ENCODE data around the gene FNDC3B. TPM values are rescaled to one million over a fixed set of nuclear protein-coding genes. Genes with fewer than 3 reads are reported as not detected.

The FNDC3B gene
- total RNA-seq, 1 donor from 2014 or later: 169 TPM

DNA sequence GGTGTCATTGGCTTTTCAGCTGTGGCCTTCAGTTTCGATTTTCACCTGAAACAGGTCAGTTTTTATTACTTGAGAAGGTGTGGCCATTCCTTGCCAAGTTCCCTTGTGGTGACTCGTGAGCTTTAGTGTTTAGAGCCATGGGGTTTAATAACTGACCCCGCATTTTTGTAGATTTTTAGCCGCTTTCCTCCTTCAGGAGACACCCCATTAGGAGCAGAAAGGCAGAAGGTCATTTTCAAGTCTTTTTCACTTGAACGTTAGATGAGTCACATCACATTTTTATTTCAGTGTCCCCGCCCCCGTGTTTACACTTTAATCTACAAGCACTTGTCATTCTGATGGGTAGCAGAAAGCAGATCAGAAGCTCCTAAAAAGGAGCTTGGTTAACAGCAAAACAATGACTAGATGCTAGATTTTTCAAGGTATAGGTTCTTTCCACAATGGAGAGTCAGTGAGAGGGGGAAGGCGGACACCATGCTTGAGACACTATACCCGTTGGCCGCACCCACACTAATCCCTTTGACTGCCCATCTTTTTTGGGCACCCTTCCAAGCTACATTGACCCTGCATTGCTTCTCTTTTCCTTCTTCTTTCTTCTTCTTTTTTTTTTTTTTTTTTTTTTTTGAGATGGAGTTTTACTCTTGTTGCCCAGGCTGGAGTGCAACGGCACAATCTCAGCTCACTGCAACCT, 276.2 kb downstream of the FNDC3B start:
- no peak for DNase-seq

DNA sequence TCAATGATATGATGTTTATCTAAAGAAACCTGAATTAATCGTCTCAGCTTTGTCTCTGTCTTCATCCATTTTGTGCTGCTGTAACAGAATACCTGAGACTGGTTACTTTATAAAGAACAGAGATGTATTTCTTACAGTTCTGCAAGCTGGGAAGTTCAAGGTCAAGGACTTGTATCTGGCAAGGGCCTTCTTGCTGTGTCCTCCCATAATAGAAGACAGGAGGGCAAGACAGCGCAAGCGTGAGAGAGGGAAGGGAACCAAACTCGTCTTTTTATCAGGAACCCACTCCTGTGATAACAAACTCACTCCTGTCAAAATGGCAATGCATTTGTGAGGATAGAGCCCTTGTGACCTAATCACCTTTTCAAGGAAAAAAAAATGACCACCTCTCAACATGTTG, 277.4 kb downstream of the FNDC3B start:
- DNase-seq: no peak

DNA sequence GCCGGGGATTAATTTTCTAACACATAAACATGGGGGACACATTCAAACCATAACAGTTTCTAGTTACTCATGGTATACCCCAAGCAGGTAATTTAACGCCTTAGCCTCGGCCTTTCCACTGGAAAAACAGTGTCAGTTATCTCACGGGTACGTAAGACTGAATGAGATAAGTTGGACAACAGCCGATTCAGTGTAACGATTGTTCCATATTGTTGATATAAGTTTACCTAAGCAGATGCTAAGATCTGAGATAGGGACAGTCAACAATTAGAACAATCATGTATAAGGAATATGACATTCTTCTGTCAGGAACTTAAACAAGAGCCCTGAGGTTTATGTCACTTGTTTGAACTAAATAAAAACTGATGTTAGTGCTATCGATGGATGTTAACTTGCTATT, 278.1 kb downstream of the FNDC3B start:
- DNase-seq: no peak

DNA sequence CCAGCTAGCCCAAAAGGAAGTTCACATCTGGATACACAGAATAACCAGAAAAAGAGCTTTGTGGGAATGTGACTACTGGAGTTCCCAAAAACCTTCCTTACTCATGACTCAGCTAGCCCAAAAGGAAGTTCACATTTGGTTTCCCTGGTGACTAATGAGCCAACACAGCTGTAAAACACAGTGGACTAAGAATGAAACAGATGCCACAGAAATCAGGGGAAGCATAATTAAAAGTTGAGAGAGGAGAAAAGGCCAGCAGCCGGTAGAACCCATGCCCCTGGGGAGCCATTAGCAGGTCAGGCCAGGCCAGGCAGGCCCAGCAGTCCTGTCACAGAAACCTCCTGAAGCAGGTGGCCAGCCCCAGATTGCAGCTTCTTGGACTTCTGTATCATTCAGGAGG, 278.6 kb downstream of the FNDC3B start:
- peak; percentile 81 for DNase-seq

DNA sequence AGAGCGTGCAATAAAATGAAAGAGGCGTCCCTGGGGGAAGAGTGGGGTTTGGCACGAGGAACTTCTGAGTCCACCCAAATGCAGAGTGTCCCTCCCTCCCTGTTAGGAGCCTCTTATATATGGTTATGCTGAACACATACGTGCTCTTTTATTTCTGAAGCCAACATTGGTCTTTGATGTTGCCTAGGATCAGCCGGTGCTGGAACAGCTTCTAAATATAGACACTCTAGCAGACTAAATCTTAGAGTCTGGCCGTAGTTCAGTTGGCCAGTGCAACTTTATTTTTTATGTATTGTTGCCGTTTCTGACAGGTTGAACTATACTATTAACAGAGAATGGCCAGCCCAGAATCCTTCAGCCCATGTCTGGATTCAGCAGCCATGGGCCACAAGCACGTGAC, 280.2 kb downstream of the FNDC3B start:
- no peak for DNase-seq

DNA sequence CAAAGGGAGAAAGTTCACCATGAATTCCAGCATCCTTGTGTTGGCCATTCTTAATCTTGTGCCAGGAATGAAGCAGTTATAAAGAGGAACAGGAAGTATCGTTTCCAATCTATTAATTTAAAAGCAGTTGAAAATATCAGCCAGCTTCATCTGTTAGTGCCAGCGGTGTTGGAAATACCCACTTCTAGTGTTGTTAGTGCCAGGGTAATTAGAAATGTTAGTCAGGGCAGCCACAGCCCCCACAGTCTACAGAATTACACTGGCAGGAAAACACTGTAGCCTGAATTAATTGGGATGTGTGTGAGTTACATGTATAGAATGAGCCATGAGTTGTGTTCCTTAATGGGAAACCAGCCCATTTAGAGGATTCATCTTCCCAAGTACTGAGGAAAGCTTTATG, 281.1 kb downstream of the FNDC3B start:
- no peak for DNase-seq

DNA sequence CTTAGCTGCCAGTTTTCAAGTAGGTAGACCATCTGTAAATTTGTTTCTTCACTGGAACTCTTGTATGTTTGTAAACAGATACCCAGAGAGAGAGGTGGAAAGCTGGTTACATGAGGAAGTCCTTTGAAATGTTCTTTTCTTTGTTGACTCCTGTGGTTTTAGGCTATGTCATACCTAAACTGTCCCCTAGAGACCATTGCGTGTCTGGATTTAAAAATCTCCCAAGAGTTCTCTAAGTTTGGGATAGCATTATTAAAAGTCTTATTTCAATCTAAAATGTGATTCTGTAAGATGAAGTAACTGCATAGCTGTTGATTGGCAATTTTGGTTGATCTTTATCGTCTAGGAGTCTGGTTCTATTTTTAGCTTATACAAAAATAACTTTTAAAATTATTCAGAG, 281.7 kb downstream of the FNDC3B start:
- peak; percentile 2 for DNase-seq

DNA sequence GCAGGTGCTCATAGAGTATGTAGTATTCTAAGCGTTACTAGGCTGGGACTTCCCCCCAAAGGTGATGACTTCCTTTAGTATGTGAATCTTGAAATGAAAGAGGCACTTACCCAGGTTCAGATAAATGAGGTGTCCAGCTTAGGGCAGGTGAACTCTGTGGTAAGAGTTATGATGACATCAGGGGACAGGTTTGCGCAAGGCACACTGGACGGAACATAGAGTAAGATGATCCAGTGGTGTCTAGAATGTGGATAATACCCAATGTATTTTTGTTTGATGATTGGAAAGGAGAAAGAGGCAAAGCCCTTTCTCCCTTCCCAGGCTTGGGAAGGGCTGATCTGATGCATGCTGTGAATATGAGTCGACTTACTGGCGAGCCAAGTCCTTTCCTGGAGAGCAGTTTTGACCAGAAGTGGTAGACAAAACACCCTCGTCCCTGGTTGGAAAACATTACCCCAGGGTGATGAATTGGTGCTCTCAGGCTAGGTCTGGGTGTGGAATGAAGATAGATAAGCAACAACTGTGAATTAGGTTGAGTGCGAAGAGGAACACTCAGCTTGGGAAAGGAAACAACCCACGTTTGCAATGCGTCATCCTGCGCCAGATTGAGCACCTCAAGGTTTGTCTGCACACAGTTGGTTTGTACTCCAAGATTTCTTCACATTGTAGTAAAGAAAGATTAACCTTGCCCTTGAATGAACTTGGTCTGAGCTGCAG, 284.7 kb downstream of the FNDC3B start:
- no peak for DNase-seq

DNA sequence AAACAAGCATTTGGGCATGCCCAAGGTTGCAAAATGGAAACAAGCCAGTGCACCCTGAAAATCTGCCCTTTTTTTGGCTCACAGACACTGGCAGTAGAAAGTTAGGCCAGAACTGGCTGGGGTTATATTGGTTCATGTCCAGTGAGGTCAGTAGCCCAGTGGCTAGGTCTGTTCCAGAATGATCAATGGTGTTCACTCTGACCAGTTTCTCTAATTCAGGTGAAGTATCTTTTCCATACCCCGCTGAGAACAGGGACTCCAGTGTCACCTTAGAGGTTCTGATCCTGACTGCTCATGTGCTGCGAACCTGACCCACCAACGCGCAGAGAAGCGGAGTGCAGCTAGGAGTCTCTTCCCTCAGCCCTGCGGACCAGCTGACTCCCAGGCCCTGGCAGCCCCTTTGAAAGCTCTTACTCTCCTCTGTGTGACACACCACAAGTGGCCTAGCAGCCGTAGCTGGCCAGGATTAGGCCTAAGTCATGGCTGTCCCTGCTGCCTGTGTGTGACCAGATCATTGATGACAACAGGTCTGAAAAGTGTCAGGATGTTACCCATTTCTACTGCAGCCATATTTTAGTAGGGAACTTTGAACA, 285.3 kb downstream of the FNDC3B start:
- DNase-seq: no peak

DNA sequence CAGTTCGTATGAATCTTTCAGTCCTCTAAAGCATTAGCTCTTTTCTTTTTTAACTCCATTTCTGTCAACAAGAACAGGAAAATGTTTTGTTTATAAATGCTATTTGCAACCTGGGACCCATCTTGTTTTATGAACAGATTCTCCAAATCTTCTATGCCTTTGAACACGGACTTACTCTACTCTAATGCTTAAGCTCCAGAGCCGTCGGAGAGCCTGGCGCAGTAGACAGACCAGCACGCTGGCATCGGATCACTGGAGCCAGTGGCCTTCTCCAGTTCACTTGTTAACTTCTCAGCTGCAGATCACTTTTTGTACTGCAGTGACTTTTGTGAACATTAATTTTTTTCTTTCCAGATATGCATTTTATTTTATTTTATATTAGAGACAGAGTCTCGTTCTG, 286.1 kb downstream of the FNDC3B start:
- no peak for DNase-seq

DNA sequence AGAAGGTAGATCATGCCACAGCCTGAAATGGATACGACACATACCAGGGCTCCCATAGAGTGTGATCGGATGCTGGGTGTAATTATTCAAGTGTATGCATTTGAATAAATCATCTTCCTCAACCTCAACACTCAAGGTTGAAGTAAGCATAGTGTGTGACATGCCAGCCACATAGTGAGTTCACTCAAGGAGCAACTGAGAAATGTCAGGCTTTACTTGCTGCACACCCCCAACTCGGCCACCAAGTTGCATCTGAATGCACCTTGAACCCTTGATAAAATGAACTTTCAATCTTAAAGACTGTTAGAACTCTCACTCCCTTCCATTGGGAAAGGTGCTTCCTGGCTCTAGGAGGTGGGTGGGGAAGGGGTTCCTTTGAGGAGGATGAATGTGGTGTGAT, 287.6 kb downstream of the FNDC3B start:
- DNase-seq: no peak

DNA sequence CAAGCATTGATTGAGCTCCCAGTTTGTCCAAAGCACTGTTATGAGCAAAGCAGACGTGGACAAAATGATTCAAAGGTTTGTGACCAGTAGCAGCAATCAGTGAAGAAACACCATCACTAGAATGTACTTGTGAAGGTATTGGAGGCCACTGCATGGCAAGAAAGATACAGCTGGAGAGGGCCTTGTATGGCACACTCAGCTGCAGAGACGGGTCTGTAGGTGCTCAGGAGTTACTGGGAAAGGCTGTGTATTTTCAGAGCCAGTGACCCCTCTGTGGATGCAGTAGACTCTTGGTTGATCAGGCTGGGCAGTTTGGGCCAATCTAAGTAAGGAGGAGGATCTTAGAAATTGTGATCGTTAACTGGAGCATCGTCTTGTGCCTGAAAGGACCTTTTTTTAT, 288.9 kb downstream of the FNDC3B start:
- DNase-seq: no peak

DNA sequence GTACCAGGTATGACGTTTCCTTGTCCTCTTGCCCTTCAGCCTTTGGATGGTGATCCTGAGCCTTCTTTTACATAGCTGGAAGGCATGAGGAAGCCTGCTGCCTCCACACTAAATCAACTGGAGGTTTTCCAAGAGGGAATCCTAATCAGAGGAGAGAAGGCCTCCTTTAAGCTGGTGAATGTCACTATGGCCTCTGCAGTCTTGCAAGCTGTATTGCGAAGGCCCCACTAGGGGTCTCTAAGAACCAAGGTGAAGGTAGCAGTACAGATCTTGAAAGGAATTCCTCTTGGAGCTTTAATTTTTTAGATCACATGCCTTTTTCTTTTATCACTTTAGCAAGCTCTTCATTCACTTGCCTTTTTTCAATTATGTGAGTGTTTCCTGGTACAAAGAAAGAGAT, 289.7 kb downstream of the FNDC3B start:
- DNase-seq: no peak

DNA sequence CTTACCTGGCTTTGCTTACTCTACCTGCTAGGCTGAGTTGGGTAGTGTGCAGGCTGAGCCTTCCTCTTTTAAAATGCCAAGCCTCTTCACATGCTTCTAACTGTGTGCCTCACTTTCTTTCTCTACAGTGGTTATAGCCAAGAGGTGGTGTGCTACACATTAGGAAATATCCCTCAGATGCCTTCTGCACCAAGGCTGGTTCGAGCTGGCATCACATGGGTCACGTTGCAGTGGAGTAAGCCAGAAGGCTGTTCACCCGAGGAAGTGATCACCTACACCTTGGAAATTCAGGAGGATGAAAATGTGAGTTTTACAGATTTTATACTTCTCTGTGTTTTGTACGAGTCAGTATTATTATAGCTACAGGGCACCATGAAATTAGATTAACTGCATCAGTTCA, 291.0 kb downstream of the FNDC3B start:
- DNase-seq: no peak

DNA sequence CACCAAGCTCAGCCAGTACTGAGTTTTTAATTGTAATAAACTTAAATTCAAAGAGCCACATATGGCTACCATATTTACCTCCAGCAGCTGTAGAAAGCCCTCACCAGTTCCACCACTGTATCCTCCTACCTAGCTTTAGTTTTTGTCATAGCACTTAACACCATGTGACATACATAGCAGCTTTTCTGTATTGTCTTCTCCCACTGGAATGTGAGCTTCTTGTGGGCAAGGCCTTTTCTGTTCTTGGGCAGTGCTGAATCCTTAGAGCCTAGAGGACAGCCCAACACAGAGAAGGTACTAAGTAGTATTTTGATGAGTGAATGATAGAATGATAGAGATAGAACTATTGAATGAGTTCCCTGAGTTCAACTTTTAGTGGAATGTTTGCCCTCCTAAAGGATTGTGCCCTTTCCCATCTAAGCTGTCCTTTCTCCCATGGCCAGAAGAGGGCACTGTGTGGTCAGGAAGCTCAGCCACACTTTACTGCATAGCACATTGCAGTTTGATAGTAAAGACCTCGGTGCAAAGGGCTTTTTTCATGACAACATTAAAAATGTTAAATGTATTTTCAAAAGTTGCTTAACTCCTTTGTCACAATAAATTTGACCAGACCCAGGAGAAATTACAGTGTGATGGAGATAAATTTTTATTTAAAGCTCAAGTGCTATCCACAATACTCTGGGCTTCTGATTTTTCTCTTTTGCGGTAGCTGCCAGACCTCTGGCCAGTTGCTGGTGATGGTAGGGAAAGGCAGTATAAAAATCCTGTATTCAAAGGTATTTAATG, 293.1 kb downstream of the FNDC3B start:
- peak; percentile 57 for DNase-seq

DNA sequence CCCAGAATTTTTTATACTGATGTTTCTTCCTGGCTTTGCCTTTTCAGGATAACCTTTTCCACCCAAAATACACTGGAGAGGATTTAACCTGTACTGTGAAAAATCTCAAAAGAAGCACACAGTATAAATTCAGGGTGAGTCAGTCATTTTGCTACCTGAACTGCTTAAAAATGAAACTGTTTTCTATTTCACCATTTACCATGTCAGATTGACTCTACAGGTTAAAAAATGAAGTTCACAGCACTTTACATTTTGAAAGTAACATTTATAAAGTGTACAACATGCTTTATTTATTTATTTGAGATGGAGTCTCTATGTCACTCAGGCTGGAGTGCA, 293.6 kb downstream of the FNDC3B start:
- no peak for DNase-seq

DNA sequence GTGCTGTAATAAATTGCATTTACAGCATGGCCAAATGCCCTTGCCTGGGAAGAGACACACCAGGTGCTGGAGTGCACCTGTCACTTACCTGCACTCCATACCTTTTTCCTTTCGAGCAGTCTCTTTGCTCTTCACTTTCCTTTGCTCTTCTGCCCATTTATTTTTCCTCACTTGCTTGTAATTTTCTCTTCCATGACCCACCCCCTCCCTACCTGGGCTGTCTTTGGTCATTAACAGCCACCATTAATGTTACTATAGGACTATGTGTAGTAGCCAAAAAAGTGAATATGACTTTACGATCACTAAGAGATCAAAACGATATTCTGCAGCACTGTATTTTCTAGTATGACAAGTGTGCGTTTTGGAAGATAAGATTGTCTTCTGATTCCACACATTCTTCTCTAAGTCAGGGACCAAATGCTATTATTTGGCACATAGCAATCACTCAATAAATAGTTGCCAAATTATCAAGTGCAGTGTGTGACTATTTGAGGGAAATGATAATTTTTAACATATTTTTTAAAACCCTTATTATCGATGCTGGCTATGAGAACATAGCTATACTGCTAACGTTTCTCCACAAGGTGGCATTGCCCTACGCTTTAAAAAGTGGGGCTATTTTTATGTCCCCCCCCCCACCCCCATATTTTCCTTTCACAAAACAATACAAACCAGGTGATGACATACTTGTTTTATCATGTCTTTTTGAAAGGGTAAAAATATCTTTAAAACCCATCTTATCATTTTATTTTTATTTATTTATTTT, 294.5 kb downstream of the FNDC3B start:
- DNase-seq: no peak

DNA sequence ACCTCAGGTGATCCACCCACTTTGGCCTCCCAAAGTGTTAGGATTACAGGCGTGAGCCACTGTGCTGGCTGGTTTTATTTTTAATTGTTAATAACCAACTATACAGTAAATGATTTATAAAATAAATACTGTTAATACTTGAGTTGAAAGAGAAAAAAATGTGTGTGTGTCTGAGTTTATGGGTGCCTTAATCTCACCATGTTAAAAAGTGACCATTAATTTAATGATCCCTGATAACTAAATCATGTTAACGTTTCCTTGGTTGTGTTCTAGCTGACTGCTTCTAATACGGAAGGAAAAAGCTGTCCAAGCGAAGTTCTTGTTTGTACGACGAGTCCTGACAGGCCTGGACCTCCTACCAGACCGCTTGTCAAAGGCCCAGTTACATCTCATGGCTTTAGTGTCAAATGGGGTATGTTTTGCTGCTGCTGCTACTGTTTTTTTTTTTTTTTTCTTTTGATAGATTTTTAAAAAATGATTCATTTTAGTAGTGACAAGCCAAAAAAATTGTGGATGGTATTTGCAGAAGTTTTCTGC, 295.4 kb downstream of the FNDC3B start:
- DNase-seq: no peak

DNA sequence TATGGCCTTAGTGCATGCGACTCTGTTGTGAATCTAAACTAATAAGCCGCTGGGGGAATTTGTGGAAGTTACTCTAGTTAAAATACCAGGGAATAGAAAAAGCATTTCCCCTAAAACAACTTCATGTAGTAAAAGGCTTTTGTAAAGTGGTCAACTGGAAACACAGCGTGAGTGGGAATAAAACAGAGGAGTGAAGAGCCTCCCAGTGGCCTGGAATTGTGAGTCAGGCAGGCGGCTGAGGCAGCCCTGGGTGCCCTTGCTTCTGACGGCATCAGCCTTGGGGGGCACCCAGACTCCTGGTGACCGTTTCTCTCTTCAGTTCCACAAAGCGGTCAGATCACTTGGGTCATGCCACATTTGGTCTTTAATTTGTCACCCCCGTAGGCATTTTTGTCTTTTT, 300.5 kb downstream of the FNDC3B start:
- no peak for DNase-seq

DNA sequence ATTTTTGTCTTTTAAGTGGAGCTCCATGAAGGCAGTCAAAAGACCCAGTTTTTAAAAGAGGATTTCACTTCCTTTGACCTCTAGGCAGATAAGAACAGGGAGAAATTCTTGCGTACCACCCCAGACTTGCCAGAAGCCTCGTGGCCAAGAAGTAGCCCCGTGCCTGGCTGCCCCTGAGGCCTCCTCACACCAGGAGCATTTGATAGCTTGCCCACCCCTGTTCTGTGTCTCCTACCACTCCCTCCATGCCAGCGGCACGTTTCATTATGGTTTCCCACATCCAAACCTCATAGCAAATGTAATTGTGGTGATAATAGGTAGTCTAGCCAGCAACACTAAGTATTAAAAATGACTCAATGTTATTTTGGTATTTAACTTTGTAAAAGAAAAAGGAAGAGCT, 301.2 kb downstream of the FNDC3B start:
- no peak for DNase-seq

DNA sequence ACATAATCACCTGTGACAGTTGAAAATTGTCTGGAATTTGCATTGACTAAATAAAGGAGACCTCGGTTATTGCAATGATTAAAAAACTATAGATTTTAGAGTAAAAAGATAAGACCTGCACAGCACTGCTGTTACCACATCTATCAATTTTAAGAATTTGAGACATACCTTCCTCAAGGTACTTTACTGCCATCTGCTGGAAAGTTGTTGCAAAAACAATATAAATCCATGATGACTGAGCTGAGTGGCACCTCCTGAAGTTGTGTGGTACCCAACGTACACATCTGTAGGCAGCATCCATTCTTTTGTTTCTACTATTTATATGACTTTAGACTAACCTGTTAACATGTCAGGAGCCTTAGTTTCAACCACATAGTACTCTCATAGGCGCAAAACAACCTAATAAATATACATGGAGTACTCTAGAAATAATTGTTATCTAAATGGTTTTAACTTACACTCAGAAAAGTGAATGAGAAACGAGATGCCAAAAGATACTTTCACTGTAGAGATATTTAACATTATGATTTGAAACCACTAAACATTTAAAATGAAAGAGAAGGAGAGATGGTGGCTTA, 302.2 kb downstream of the FNDC3B start:
- DNase-seq: no peak

All from skin of body (tissue), 2 donors.